Endodermal cell (in vitro differentiated cells): ENCODE data around the gene PI4KA. TPM values are rescaled to one million over a fixed set of nuclear protein-coding genes. Genes with fewer than 3 reads are reported as not detected.

Source experiments
- DNase-seq: peaks from one replicate; pipeline ENCODE4 v3.0.0-alpha.2; 2017
- H3K27ac ChIP-seq: 2 replicates; pipeline ENCODE4 v1.5.1; 2013; ENCODE audit warnings: mild to moderate bottlenecking, low read depth, low read length, moderate library complexity
- H3K27me3 ChIP-seq: 2 replicates; pipeline ENCODE4 v1.6.1; 2013; ENCODE audit warnings: mild to moderate bottlenecking, low read length, moderate library complexity; ENCODE audit not compliant: insufficient read depth, control insufficient read depth, poor library complexity, severe bottlenecking
- H3K36me3 ChIP-seq: 2 replicates; pipeline ENCODE4 v1.7.0; 2013; ENCODE audit warnings: mild to moderate bottlenecking, low read length, moderate library complexity; ENCODE audit not compliant: control insufficient read depth, insufficient read depth
- H3K4me1 ChIP-seq: one replicate; pipeline ENCODE4 v1.7.0; 2013; ENCODE audit warnings: low read length; ENCODE audit not compliant: control insufficient read depth, insufficient read depth
- H3K4me3 ChIP-seq: 2 replicates; pipeline ENCODE4 v1.5.1; 2013; ENCODE audit warnings: mild to moderate bottlenecking, low read length, moderate library complexity
- H3K9ac ChIP-seq: 2 replicates; pipeline ENCODE4 v1.6.1; 2013; ENCODE audit warnings: mild to moderate bottlenecking, low read length, moderate library complexity; ENCODE audit not compliant: poor library complexity, severe bottlenecking; ENCODE audit errors: extremely low read depth
- H3K9me3 ChIP-seq: 2 replicates; pipeline ENCODE4 v1.6.1; 2013; ENCODE audit warnings: mild to moderate bottlenecking, low read length, moderate library complexity; ENCODE audit not compliant: control insufficient read depth
- H3K27ac Mint-ChIP-seq: 2 replicates; pipeline ENCODE4 v1.8.0; 2020; ENCODE audit warnings: mixed read lengths
- H3K27me3 Mint-ChIP-seq: 2 replicates; pipeline ENCODE4 v1.8.0; 2021; ENCODE audit warnings: mild to moderate bottlenecking, mixed read lengths; ENCODE audit not compliant: insufficient read depth
- H3K36me3 Mint-ChIP-seq: 2 replicates; pipeline ENCODE4 v1.8.0; 2020; ENCODE audit warnings: low read depth, mixed read lengths
- H3K4me1 Mint-ChIP-seq: 2 replicates; pipeline ENCODE4 v1.8.0; 2020; ENCODE audit warnings: mixed read lengths
- H3K4me3 Mint-ChIP-seq: 2 replicates; pipeline ENCODE4 v1.8.0; 2020; ENCODE audit warnings: mild to moderate bottlenecking, moderate library complexity, mixed read lengths
- H3K9me3 Mint-ChIP-seq: 2 replicates; pipeline ENCODE4 v1.8.0; 2020; ENCODE audit warnings: mild to moderate bottlenecking, mixed read lengths
- WGBS, 2 experiments: methylation state at CpG; one replicate each; pipeline versions ENCODE4 v1.1.5 to v1.1.7; 2013; ENCODE audit warnings: missing lambda C conversion rate in 2 of 2, mixed read lengths in 1 of 2; ENCODE audit not compliant: insufficient coverage in 1 of 2, insufficient read length in 1 of 2; 5-methylcytosine and 5-hydroxymethylcytosine counted together
- total RNA-seq, 2 donors: library from RNA; stranded (reverse); fragmentation: NEBNext Ultra II Directional in 1 of 2; extraction: Animal tissue kit (Norgen Biotek cat#: 25700) in 1 of 2; gene quantifications; 2 replicates in 1 of 2; 3 replicates in 1 of 2; pipeline ENCODE4 v1.2.1, GENCODE V29; 2021
- TF ChIP-seq, protein P1 (sequence below): fragments of 200-600 bp; sonication (generic); conservative IDR thresholded peaks from 2 replicates; pipeline ENCODE4 v1.5.0; 2021; ENCODE audit warnings: antibody characterized with exemption, mild to moderate bottlenecking

The PI4KA gene
- total RNA-seq, 2 donors from 2014 or later, result 49.0 to 62.0 TPM

DNA sequence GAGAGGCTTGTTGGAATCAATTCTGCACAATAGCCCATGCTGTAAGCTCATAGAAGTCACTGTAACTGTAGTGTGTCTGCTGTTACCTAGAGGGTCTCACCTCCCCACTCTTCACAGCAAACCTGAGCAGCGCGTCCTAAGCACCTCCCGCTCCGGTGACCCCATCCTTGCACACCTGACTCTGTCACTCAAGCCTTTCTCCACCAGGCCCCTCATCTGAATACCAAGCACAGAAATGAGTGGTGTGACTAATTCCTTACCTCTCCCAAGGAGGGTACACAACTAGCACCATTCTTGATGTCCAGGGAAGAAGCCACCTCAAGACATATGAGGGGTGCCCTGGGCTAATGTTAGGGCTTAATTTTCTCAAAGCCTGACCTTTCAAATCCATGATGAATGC lies 71.4 kb downstream of the PI4KA start:
- DNase-seq, result no peak
- WGBS, 2 experiments, result 98% methylated on average over 4 of the region's 4 CpGs; no CpG with 5 or more reads in 1 of the 2 experiments
- Histone ChIP-seq H3K9ac (no peak overlapping the region), H3K27me3 (no peaks in the 10 kb centered on the region), H3K27ac (no peak overlapping the region), H3K36me3 (peaks cover 22% of the 10 kb centered on the region), H3K4me3 (no peak overlapping the region), H3K9me3 (no peaks in the 10 kb centered on the region), H3K4me1 (no peaks in the 10 kb centered on the region)
- Mint-ChIP-seq H3K9me3 (no peaks in the 10 kb centered on the region), H3K36me3 (peaks cover 17% of the 10 kb centered on the region), H3K4me1 (peaks cover 4% of the 10 kb centered on the region), H3K27ac (no peak overlapping the region), H3K4me3 (no peak overlapping the region), H3K27me3 (no peaks in the 10 kb centered on the region)
- TF ChIP-seq, protein P1, sequence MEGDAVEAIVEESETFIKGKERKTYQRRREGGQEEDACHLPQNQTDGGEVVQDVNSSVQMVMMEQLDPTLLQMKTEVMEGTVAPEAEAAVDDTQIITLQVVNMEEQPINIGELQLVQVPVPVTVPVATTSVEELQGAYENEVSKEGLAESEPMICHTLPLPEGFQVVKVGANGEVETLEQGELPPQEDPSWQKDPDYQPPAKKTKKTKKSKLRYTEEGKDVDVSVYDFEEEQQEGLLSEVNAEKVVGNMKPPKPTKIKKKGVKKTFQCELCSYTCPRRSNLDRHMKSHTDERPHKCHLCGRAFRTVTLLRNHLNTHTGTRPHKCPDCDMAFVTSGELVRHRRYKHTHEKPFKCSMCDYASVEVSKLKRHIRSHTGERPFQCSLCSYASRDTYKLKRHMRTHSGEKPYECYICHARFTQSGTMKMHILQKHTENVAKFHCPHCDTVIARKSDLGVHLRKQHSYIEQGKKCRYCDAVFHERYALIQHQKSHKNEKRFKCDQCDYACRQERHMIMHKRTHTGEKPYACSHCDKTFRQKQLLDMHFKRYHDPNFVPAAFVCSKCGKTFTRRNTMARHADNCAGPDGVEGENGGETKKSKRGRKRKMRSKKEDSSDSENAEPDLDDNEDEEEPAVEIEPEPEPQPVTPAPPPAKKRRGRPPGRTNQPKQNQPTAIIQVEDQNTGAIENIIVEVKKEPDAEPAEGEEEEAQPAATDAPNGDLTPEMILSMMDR, result no peak

DNA sequence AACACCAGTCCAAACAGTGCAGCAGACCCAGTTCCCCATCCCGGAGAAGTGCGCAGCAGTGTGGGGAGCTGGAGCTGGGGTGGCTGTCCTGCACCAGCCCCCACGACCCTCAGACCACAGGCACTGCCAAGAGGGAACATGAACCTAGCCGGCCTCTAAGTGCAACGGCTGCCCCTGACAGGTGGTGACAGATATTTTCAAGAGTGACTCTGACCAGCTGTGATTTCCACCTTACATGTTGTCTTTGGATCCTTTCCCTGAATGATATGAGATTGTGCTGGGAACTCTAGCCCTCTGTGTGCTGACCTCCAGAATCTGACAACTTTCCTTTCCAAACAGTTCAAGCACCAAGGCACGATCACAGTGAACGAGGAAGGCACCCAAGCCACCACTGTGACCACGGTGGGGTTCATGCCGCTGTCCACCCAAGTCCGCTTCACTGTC lies 72.1 kb downstream of the PI4KA start:
- no peaks in the 10 kb centered on the region for H3K9me3 Mint-ChIP-seq
- H3K4me3 ChIP-seq, result no peak overlapping the region
- no peak overlapping the region for H3K9ac ChIP-seq
- peaks cover 20% of the 10 kb centered on the region for H3K36me3 ChIP-seq
- H3K27me3 Mint-ChIP-seq, result no peaks in the 10 kb centered on the region
- peaks cover 4% of the 10 kb centered on the region for H3K4me1 Mint-ChIP-seq
- WGBS, 2 experiments, result 87 to 94% methylated on average over 10 of the region's 10 CpGs
- DNase-seq, result no peak
- H3K36me3 Mint-ChIP-seq, result peaks cover 15% of the 10 kb centered on the region
- TF ChIP-seq, protein P1, result no peak
- no peak overlapping the region for H3K27ac ChIP-seq
- H3K27ac Mint-ChIP-seq, result peak overlapping the region; percentile 19
- H3K4me3 Mint-ChIP-seq, result no peak overlapping the region
- H3K27me3 ChIP-seq, result no peaks in the 10 kb centered on the region
- no peaks in the 10 kb centered on the region for H3K4me1 ChIP-seq
- no peaks in the 10 kb centered on the region for H3K9me3 ChIP-seq

DNA sequence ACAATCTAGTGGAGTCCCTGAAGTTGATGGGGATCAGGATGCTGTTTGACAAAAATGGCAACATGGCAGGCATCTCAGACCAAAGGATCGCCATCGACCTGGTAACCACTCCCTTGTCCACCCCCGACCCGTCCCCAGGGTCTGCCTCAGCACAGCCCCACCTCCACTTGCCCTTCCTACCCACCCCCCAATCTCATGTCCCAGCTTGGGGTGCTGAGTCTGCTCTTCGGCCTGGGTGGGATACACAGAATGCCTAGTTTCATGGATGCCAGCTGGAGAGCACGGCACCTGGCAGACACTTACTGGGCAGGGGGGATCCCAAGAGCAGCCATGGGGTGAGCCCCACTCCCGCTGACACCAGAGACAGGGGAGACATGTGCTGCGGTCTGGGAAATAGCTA lies 72.6 kb downstream of the PI4KA start:
- H3K27ac ChIP-seq, result no peak overlapping the region
- no peaks in the 10 kb centered on the region for H3K27me3 ChIP-seq
- no peaks in the 10 kb centered on the region for H3K9me3 ChIP-seq
- TF ChIP-seq, protein P1, result no peak
- H3K4me1 ChIP-seq, result no peaks in the 10 kb centered on the region
- no peak overlapping the region for H3K9ac ChIP-seq
- H3K36me3 ChIP-seq, result peaks cover 20% of the 10 kb centered on the region
- H3K27me3 Mint-ChIP-seq, result no peaks in the 10 kb centered on the region
- H3K36me3 Mint-ChIP-seq, result peaks cover 12% of the 10 kb centered on the region
- WGBS, 2 experiments, result 93 to 100% methylated on average over 2 to 8 of the region's 8 CpGs
- no peak overlapping the region for H3K4me3 ChIP-seq
- H3K4me3 Mint-ChIP-seq, result no peak overlapping the region
- H3K4me1 Mint-ChIP-seq, result peaks cover 4% of the 10 kb centered on the region
- no peak for DNase-seq
- peak overlapping the region; percentile 19 for H3K27ac Mint-ChIP-seq
- H3K9me3 Mint-ChIP-seq, result no peaks in the 10 kb centered on the region
